Measurements from ENCODE around the gene ENTPD8.
A peak's percentile ranks its signal among the peaks of the same experiment; 100 is the strongest.

The ENTPD8 gene

GRCh38 chr9:137427454-137428310, 13.5 kb downstream of the ENTPD8 start:
- Histone ChIP-seq H3K36me3 (ENCODE audit: insufficient read depth, low read length) (no peaks in the 10 kb centered on the region), H3K4me1 (ENCODE audit: insufficient read depth, low read length) (no peaks in the 10 kb centered on the region; the same call in 1 of the 2 replicates), H3K9me3 (ENCODE audit: control insufficient read depth, insufficient read depth, low read length) (no peaks in the 10 kb centered on the region), H3K9ac (ENCODE audit: low read depth, low read length) (no peak overlapping the region)

- H3K4me1 ChIP-seq (ENCODE audit: insufficient read depth, low read length): no peaks in the 10 kb centered on the region; the same call in 1 of the 2 replicates
Observed at GRCh38 chr9:137426018-137426681, 15.0 kb downstream of the ENTPD8 start.

GRCh38 chr9:137423514-137424291, 17.5 kb downstream of the ENTPD8 start:
- H3K36me3 ChIP-seq (ENCODE audit: insufficient read depth, low read length): no peaks in the 10 kb centered on the region
- no peaks in the 10 kb centered on the region for H3K9me3 ChIP-seq (ENCODE audit: control insufficient read depth, insufficient read depth, low read length)
- H3K9ac ChIP-seq (ENCODE audit: low read depth, low read length): peak overlapping the region; percentile 74
- H3K4me1 ChIP-seq (ENCODE audit: insufficient read depth, low read length): no peaks in the 10 kb centered on the region; the same call in 1 of the 2 replicates

More at GRCh38 chr9:137426018-137426681, 15.0 kb downstream of the ENTPD8 start:
- Histone ChIP-seq H3K9me3 (ENCODE audit: control insufficient read depth, insufficient read depth, low read length) (no peaks in the 10 kb centered on the region), H3K9ac (ENCODE audit: low read depth, low read length) (no peak overlapping the region), H3K36me3 (ENCODE audit: insufficient read depth, low read length) (no peaks in the 10 kb centered on the region)

- Histone ChIP-seq H3K9me3 (ENCODE audit: control insufficient read depth, insufficient read depth, low read length) (no peaks in the 10 kb centered on the region), H3K36me3 (ENCODE audit: insufficient read depth, low read length) (no peaks in the 10 kb centered on the region), H3K9ac (ENCODE audit: low read depth, low read length) (peak within 1 kb of the TSS; percentile 93), H3K4me1 (ENCODE audit: insufficient read depth, low read length) (no peaks in the 10 kb centered on the region; the same call in 1 of the 2 replicates)
Observed at GRCh38 chr9:137422604-137423513, 18.3 kb downstream of the ENTPD8 start, which contains the start of the genes EXD3 and NOXA1. Gene EXD3 (minus strand): TSS chr9:137423162. CDS start chr9:137395357, 27,805 bp downstream. Gene NOXA1 (plus strand): TSS chr9:137423393. CDS start chr9:137423530, 137 bp downstream.

- H3K36me3 ChIP-seq (ENCODE audit: insufficient read depth, low read length): no peaks in the 10 kb centered on the region
- H3K9me3 ChIP-seq (ENCODE audit: control insufficient read depth, insufficient read depth, low read length): no peaks in the 10 kb centered on the region
- H3K4me1 ChIP-seq (ENCODE audit: insufficient read depth, low read length): no peaks in the 10 kb centered on the region; the same call in 1 of the 2 replicates
- peak overlapping the region; percentile 93 for H3K9ac ChIP-seq (ENCODE audit: low read depth, low read length)
Observed at GRCh38 chr9:137421838-137422603, 19.1 kb downstream of the ENTPD8 start.

GRCh38 chr9:137417161-137418021, 23.8 kb downstream of the ENTPD8 start:
- no peaks in the 10 kb centered on the region for H3K36me3 ChIP-seq (ENCODE audit: insufficient read depth, low read length)
- no peaks in the 10 kb centered on the region for H3K9me3 ChIP-seq (ENCODE audit: control insufficient read depth, insufficient read depth, low read length)
- H3K9ac ChIP-seq (ENCODE audit: low read depth, low read length): no peak overlapping the region
- H3K4me1 ChIP-seq (ENCODE audit: insufficient read depth, low read length): no peaks in the 10 kb centered on the region

- no peaks in the 10 kb centered on the region for H3K9me3 ChIP-seq (ENCODE audit: control insufficient read depth, insufficient read depth, low read length)
- H3K4me1 ChIP-seq (ENCODE audit: insufficient read depth, low read length): peaks cover 5% of the 10 kb centered on the region; the same call in 1 of the 2 replicates
Observed at GRCh38 chr9:137416563-137417151, 24.5 kb downstream of the ENTPD8 start.

GRCh38 chr9:137416006-137416562, 25.1 kb downstream of the ENTPD8 start:
- Histone ChIP-seq H3K4me1 (ENCODE audit: insufficient read depth, low read length) (peaks cover 5% of the 10 kb centered on the region; the same call in 1 of the 2 replicates), H3K36me3 (ENCODE audit: insufficient read depth, low read length) (no peaks in the 10 kb centered on the region), H3K9ac (ENCODE audit: low read depth, low read length) (no peak overlapping the region), H3K9me3 (ENCODE audit: control insufficient read depth, insufficient read depth, low read length) (no peaks in the 10 kb centered on the region)

More at GRCh38 chr9:137416563-137417151, 24.5 kb downstream of the ENTPD8 start:
- Histone ChIP-seq H3K36me3 (ENCODE audit: insufficient read depth, low read length) (no peaks in the 10 kb centered on the region), H3K9ac (ENCODE audit: low read depth, low read length) (no peak overlapping the region)

- H3K36me3 ChIP-seq (ENCODE audit: insufficient read depth, low read length): no peaks in the 10 kb centered on the region
- H3K9ac ChIP-seq (ENCODE audit: low read depth, low read length): no peak overlapping the region
- no peaks in the 10 kb centered on the region for H3K9me3 ChIP-seq (ENCODE audit: control insufficient read depth, insufficient read depth, low read length)
- peaks cover 5% of the 10 kb centered on the region; the same call in 1 of the 2 replicates for H3K4me1 ChIP-seq (ENCODE audit: insufficient read depth, low read length)
Observed at GRCh38 chr9:137415451-137415850, 25.7 kb downstream of the ENTPD8 start.

GRCh38 chr9:137412431-137412830, 28.7 kb downstream of the ENTPD8 start:
- no peaks in the 10 kb centered on the region for H3K9me3 ChIP-seq (ENCODE audit: control insufficient read depth, insufficient read depth, low read length)
- peaks cover 5% of the 10 kb centered on the region; the same call in 1 of the 2 replicates for H3K4me1 ChIP-seq (ENCODE audit: insufficient read depth, low read length)
- H3K36me3 ChIP-seq (ENCODE audit: insufficient read depth, low read length): no peaks in the 10 kb centered on the region
- no peak overlapping the region for H3K9ac ChIP-seq (ENCODE audit: low read depth, low read length)

GRCh38 chr9:137411645-137412380, 29.3 kb downstream of the ENTPD8 start:
- H3K9ac ChIP-seq (ENCODE audit: low read depth, low read length): no peak overlapping the region
- H3K36me3 ChIP-seq (ENCODE audit: insufficient read depth, low read length): no peaks in the 10 kb centered on the region
- H3K4me1 ChIP-seq (ENCODE audit: insufficient read depth, low read length): peaks cover 5% of the 10 kb centered on the region; the same call in 1 of the 2 replicates
- no peaks in the 10 kb centered on the region for H3K9me3 ChIP-seq (ENCODE audit: control insufficient read depth, insufficient read depth, low read length)
